Heart left ventricle (tissue), 16 donors: ENCODE results near the gene SARNP. TPM values are rescaled to one million over a fixed set of nuclear protein-coding genes. Genes with fewer than 3 reads are reported as not detected.

Experiments used
- ATAC-seq, 4 donors: fragments of 200-7000 bp; cut with Tn5 transposase; one replicate each; pipeline ENCODE4 v1.9.1; 2020 to 2022; ENCODE audit warnings: moderate library complexity in 4 of 4, mild to moderate bottlenecking in 3 of 4, moderate number of reproducible peaks in 1 of 4
- DNase-seq, 5 donors: peaks; one replicate each; pipeline ENCODE4 v3.0.0-alpha.2; 2020
- H3K27ac ChIP-seq, 12 donors: fragments of 200-600 bp; sonication (generic) in 4 of 12; one replicate each; pipeline versions ENCODE4 v1.5.0 to v1.8.0; 2016 to 2022; ENCODE audit warnings: mild to moderate bottlenecking in 2 of 12
- H3K27me3 ChIP-seq, 9 donors: fragments of 200-600 bp; sonication (generic) in 2 of 9; one replicate each; pipeline versions ENCODE4 v1.5.1 to v1.8.0; 2016 to 2022; ENCODE audit warnings: mild to moderate bottlenecking in 3 of 9
- H3K36me3 ChIP-seq, 9 donors: fragments of 200-600 bp; sonication (generic) in 2 of 9; one replicate each; pipeline versions ENCODE4 v1.5.0 to v1.8.0; 2018 to 2022; ENCODE audit warnings: mild to moderate bottlenecking in 2 of 9
- H3K4me1 ChIP-seq, 12 donors: fragments of 200-600 bp; sonication (generic) in 4 of 12; one replicate each; pipeline versions ENCODE4 v1.5.0 to v1.8.0; 2016 to 2022; ENCODE audit warnings: mild to moderate bottlenecking in 3 of 12
- H3K4me3 ChIP-seq, 12 donors: fragments of 200-600 bp; sonication (generic) in 4 of 12; one replicate each; pipeline versions ENCODE4 v1.5.0 to v1.8.0; 2017 to 2022; ENCODE audit warnings: mild to moderate bottlenecking in 9 of 12, moderate library complexity in 4 of 12
- H3K9me3 ChIP-seq, 12 donors: fragments of 200-600 bp; sonication (generic) in 4 of 12; one replicate each; pipeline versions ENCODE4 v1.5.0 to v1.8.0; 2016 to 2022; ENCODE audit warnings: mild to moderate bottlenecking in 1 of 12
- CTCF ChIP-seq, 12 donors: fragments of 200-600 bp; sonication (generic) in 4 of 12; IDR thresholded peaks; one replicate each; pipeline versions ENCODE4 v1.5.0 to v1.8.0; 2018 to 2022; ENCODE audit warnings: antibody characterized with exemption in 12 of 12, mild to moderate bottlenecking in 5 of 12
- POLR2A ChIP-seq, 2 donors: fragments of 450-650 bp; IDR thresholded peaks; one replicate each; pipeline ENCODE4 v1.6.1; 2017; ENCODE audit warnings: antibody characterized with exemption in 2 of 2, mild to moderate bottlenecking in 2 of 2, moderate library complexity in 2 of 2
- WGBS, 4 donors: extraction: QIAGEN DNeasy Blood & Tissue Kit in 2 of 4; methylation state at CpG; one replicate each; pipeline versions ENCODE4 v1.1.5 to v1.1.7; 2013 to 2018; 5-methylcytosine and 5-hydroxymethylcytosine counted together
- intact Hi-C, 10 donors: fragments of 100-400 bp; cut with DNase I; formaldehyde crosslinking; loops; one replicate each; pipeline versions ENCODE4 v1.11.1 to v1.14.2; 2022
- polyA plus RNA-seq, 2 donors: library from polyadenylated mRNA; stranded (reverse); fragments of 200-250 nt; gene quantifications; one replicate each; pipeline ENCODE4 v1.2.3, GENCODE V29; 2013
- total RNA-seq, 9 donors: library from RNA; depleted of rRNA in 2 of 9; stranded (reverse); fragments of >200 nt in 2 of 9; fragmentation: NEBNext Ultra II Directional in 3 of 9; extraction: Animal tissue kit (Norgen Biotek cat#: 25700) in 3 of 9; gene quantifications; one replicate each; pipeline versions ENCODE4 v1.1.0 to v1.2.4, GENCODE V29; 2016 to 2023
- donor health status: ischemic (EF 13 %, LVEDD 7.1; RV severe dilation, severe dysfunction).
- donor health status: healthy with polysubstance abuse.
- donor health status: DM: no; HTN: yes; CAD: no.
- donor health status: DM: no; HTN: no; CAD: no.
- donor health status: ischemic (EF 25% LVEDD 6.9; RV normal size, moderate dysfunction).
- donor health status: ischemic (EF 25% LVEDD 5.7; RV mildly dilated, moderate dysfunction).
- donor health status: healthy.
- donor health status: DM: yes; HTN: yes; CAD: no.
- donor health status: ischemic (EF 35%, LVEDD 5.7; RV mildly dilated, moderate dysfunction).
- donor health status: nonischemic (EF 11% LVEDD 7.7; RV severe dilation, severe dysfunction).
- donor health status: DM: yes; HTN: yes; CAD: no.
- donor health status: PGD.
- donor health status: ischemic (EF 29% LVEDD 5.4; RV normal size, mild dysfunction).
- donor health status: nonischemic (EF 23%, LVEDD 6.1; RV moderate dilation, normal function).

The SARNP gene
- total and polyA plus RNA-seq, 11 donors = 47.2 to 138 (median 55.9) TPM

GRCh38 chr12:55716582-55716957 lies 101.0 kb downstream of the SARNP start:
- intact Hi-C loops = no loop called here
- Histone ChIP-seq H3K36me3 (peaks cover 0 to 16% (median 0%) of the 10 kb centered on the region in 9 donors), H3K4me3 (peak overlapping the region; percentile 56 to 93 (median 72)), H3K9me3 (no peaks in the 10 kb centered on the region), H3K27me3 (no peaks in the 10 kb centered on the region), H3K4me1 (peaks cover 3 to 88% (median 68%) of the 10 kb centered on the region in 12 donors), H3K27ac (peak overlapping the region; percentile 89 to 99 (median 94))
- DNase-seq = no peak
- peak in 1 of 4 donors; percentile 0 for ATAC-seq
- WGBS, 4 donors = 6 to 9% (median 7%) methylated on average over 13 of the region's 13 CpGs
- TF ChIP-seq POLR2A (IDR thresholded peaks at IDR 0.05) (no peak), CTCF (IDR thresholded peaks at IDR 0.05) (no peak)

DNA sequence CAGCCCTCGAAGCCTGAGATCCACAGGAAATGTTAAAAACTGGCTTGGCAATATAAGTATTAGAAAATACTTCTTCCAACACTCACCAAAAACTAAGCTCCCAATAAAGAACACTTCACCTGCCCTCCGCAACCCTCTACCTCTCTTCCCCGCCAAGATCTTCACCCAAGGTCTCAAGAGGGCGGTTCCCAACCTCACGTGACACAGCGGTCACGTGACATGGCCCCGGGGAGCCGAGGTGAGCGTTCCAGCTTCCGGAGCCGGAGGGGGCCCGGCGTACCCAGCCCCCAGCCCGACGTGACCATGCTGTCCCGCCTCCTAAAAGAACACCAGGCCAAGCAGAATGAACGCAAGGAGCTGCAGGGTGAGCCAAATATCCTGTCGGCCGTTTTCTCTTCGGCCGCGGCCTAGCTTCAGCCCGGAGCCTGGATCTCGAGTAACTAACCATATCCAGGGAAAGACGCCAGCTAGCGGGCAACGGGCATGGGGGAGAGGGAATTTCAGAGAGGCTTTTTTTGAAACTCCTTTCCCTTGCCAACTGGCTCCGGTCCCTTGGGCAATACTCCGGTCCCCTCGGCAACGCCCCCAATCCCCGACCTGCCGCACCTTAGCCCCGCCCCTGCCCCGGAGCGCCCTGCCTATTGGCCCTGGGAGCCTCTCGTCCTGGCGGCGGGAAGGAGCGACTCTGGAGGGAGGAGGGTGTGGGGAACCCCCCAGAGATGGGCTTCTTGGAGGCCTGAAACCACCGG lies 101.5 kb downstream of the SARNP start, which contains the start of gene BLOC1S1:
Gene BLOC1S1, plus strand, starts transcription at position 214 of the 749 bp plus-strand sequence. Its CDS starts 6 bp downstream, at position 220.
- DNase-seq = peak; percentile 91 to 96 (median 93)
- peak; percentile 56 to 75 (median 64) for ATAC-seq
- no peaks in the 10 kb centered on the region for H3K9me3 ChIP-seq
- peak in 3 of 12 donors; percentile 12 to 15 (median 14) for TF ChIP-seq CTCF (IDR thresholded peaks at IDR 0.05)
- peak in 1 of 2 donors; percentile 55 for TF ChIP-seq POLR2A (IDR thresholded peaks at IDR 0.05)
- H3K4me1 ChIP-seq = peaks cover 3 to 83% (median 64%) of the 10 kb centered on the region in 12 donors
- WGBS, 4 donors = 0 to 2% (median 0%) methylated on average over 23 to 42 of the region's 42 CpGs
- intact Hi-C loops = no loop called here
- H3K36me3 ChIP-seq = peaks cover 0 to 16% (median 0%) of the 10 kb centered on the region in 9 donors
- H3K27ac ChIP-seq = peak within 1 kb of the TSS; percentile 89 to 99 (median 94)
- no peaks in the 10 kb centered on the region for H3K27me3 ChIP-seq
- H3K4me3 ChIP-seq = peak within 1 kb of the TSS; percentile 56 to 93 (median 72)

DNA sequence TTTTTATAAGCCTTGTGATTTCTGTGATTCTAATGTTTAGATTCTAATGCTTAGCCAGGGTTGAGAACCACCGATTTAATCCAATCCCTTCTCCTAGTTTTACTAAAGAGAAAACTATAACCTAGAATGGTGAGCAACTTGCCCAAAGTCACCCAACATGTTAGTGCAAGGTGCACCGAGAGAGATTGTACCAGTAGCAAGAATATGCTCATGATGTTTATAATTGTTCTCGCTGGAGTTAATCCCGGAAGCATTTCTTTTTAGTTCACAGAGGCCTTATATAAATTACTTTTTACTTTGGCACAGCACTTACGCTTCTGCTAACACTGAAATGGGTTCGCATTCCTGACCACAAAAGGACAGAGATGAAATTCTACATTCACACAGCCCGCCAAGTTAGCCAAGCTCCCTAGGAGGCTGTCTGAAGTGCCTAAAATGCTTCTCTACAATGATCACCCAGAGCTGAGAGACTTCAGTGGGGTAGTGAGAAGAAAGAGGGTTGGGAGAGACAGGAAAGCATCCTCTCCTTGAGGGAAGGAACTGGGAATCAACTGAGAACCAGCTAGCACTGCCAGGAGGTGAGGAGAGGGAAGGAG lies 102.3 kb downstream of the SARNP start:
- peaks cover 3 to 75% (median 58%) of the 10 kb centered on the region in 12 donors for H3K4me1 ChIP-seq
- TF ChIP-seq POLR2A (IDR thresholded peaks at IDR 0.05) (no peak), CTCF (IDR thresholded peaks at IDR 0.05) (no peak)
- ATAC-seq (no peak), DNase-seq (peak in 1 of 5 donors; percentile 3)
- H3K4me3 ChIP-seq = peak overlapping the region in 11 of 12 donors; percentile 64 to 93 (median 73)
- H3K36me3 ChIP-seq = peaks cover 0 to 14% (median 0%) of the 10 kb centered on the region in 9 donors
- 63 to 72% (median 70%) methylated on average over 7 of the region's 7 CpGs for WGBS, 4 donors
- no peaks in the 10 kb centered on the region for H3K27me3 ChIP-seq
- no peaks in the 10 kb centered on the region for H3K9me3 ChIP-seq
- intact Hi-C loops = no loop called here
- H3K27ac ChIP-seq = peak overlapping the region; percentile 89 to 99 (median 94)

- DNase-seq (no peak), ATAC-seq (no peak)
- 30 to 55% (median 45%) methylated on average over 2 of the region's 2 CpGs for WGBS, 4 donors
- no peaks in the 10 kb centered on the region for H3K9me3 ChIP-seq
- H3K4me3 ChIP-seq = peak overlapping the region in 5 of 12 donors; percentile 24 to 87 (median 73)
- intact Hi-C loops = no loop called here
- peak overlapping the region in 10 of 12 donors; percentile 65 to 99 (median 93) for H3K27ac ChIP-seq
- no peaks in the 10 kb centered on the region for H3K27me3 ChIP-seq
- H3K4me1 ChIP-seq = peaks cover 3 to 68% (median 49%) of the 10 kb centered on the region in 12 donors
- TF ChIP-seq CTCF (IDR thresholded peaks at IDR 0.05) (no peak), POLR2A (IDR thresholded peaks at IDR 0.05) (no peak)
- no peaks in the 10 kb centered on the region for H3K36me3 ChIP-seq
These were observed 103.8 kb downstream of the SARNP start for GRCh38 chr12:55713721-55714120.
